SU-DHL-6 (cell line): ENCODE data around the gene CFAP97D2.
"Not testable (repeated sequence)": the region's sequence is repeated elsewhere in the genome, so short reads cannot be mapped to it uniquely, and the experiment has no call there.

Experiments
- H2AFZ ChIP-seq: fragments of 200-600 bp; sonication (generic); 2 replicates; pipeline ENCODE4 v1.6.1; 2014; ENCODE audit warnings: low read depth, mild to moderate bottlenecking, moderate library complexity, mixed read lengths, antibody characterized with exemption, low read length; ENCODE audit not compliant: severe bottlenecking
- H3F3A ChIP-seq: fragments of 200-600 bp; shearing (Covaris generic); 2 replicates; pipeline ENCODE4 v1.6.0; 2016; ENCODE audit warnings: antibody characterized with exemption, mild to moderate bottlenecking; ENCODE audit not compliant: insufficient read depth
- H3K27ac ChIP-seq: fragments of 200-600 bp; sonication (generic); 2 replicates; pipeline ENCODE4 v1.5.1; 2016; ENCODE audit warnings: low read depth, mild to moderate bottlenecking, low read length, moderate library complexity, mixed read lengths
- H3K27me3 ChIP-seq: fragments of 200-600 bp; sonication (generic), shearing (Covaris generic); 2 replicates; pipeline ENCODE4 v1.6.0; 2014; ENCODE audit warnings: mild to moderate bottlenecking, low read length
- H3K36me3 ChIP-seq: fragments of 200-600 bp; sonication (generic); 2 replicates; pipeline ENCODE4 v1.6.1; 2014; ENCODE audit warnings: mild to moderate bottlenecking, low read length, mixed read lengths
- H3K4me2 ChIP-seq: fragments of 300-600, 200-600 bp; shearing (Covaris generic), sonication (generic); 2 replicates; pipeline ENCODE4 v1.6.0; 2014; ENCODE audit warnings: low read length, low read depth, mild to moderate bottlenecking; ENCODE audit not compliant: poor library complexity, severe bottlenecking
- H3K4me3 ChIP-seq: fragments of 200-600 bp; sonication (generic); 2 replicates; pipeline ENCODE4 v1.5.1; 2014; ENCODE audit warnings: antibody characterized with exemption, low read length, mild to moderate bottlenecking, mixed read lengths; ENCODE audit not compliant: insufficient read depth, poor library complexity, severe bottlenecking
- H3K79me2 ChIP-seq: fragments of 200-600 bp; sonication (generic); 2 replicates; pipeline ENCODE4 v1.6.1; 2014; ENCODE audit warnings: mild to moderate bottlenecking, low read length, moderate library complexity; ENCODE audit not compliant: insufficient read depth
- H3K9ac ChIP-seq: fragments of 200-600 bp; sonication (generic); 2 replicates; pipeline ENCODE4 v1.7.0; 2014; ENCODE audit warnings: mild to moderate bottlenecking, low read length
- H3K9me2 ChIP-seq: fragments of 200-600 bp; sonication (generic); replicated peaks from 2 replicates; pipeline ENCODE4 v1.6.1; 2014; ENCODE audit warnings: low read length; ENCODE audit not compliant: insufficient read depth
- H3K9me3 ChIP-seq: fragments of 200-600 bp; sonication (generic); 2 replicates; pipeline ENCODE4 v1.6.1; 2014; ENCODE audit warnings: low read length, mixed read lengths; ENCODE audit not compliant: insufficient read depth
- H4K20me1 ChIP-seq: fragments of 200-600 bp; sonication (generic); 2 replicates; pipeline ENCODE4 v1.6.1; 2014; ENCODE audit warnings: low read depth, mild to moderate bottlenecking, antibody characterized with exemption, low read length, moderate library complexity, mixed read lengths
- EZH2phosphoT487 ChIP-seq: fragments of 200-600 bp; sonication (generic), shearing (Covaris generic); conservative IDR thresholded peaks from 2 replicates; pipeline ENCODE4 v1.6.1; 2018; ENCODE audit warnings: mild to moderate bottlenecking, antibody characterized with exemption, low read length, moderate library complexity, mixed read lengths
- TF ChIP-seq, protein P1 (sequence below): fragments of 200-600 bp; sonication (generic); IDR thresholded peaks from one replicate; pipeline ENCODE4 v1.5.1; 2017; ENCODE audit warnings: antibody characterized with exemption, mild to moderate bottlenecking, low read length, moderate library complexity; ENCODE audit not compliant: insufficient read depth, poor library complexity, severe bottlenecking

CFAP97D2 gene

DNA sequence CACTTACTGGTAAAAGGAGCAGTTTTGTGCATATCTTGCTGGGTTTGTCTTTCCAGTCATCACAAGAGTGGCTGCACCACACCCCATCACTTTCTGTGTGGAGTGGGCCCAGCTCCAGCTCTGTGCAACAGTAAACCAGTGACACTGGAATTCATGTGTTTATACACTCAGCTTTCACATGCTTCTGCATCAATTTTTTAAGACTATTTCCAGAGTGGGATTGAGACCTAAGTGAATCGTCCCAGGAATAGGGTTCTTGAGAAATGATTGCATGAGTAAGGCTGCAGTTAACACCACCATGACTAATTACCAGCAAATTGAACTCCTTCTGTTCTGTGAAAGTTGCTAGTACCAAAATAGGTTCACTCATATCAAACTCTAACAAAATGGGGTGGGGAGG, 5.3 kb upstream of the CFAP97D2 start:
- Histone ChIP-seq H3K27me3 (no peaks in the 10 kb centered on the region), H3K9ac (no peak overlapping the region), H3F3A (no peaks in the 10 kb centered on the region), H2AFZ (no peak overlapping the region), H3K36me3 (no peaks in the 10 kb centered on the region), H3K4me2 (no peak overlapping the region), H3K4me3 (no peak overlapping the region), H3K9me2 (no peaks in the 10 kb centered on the region), H4K20me1 (no peaks in the 10 kb centered on the region), H3K79me2 (no peaks in the 10 kb centered on the region), H3K27ac (no peak overlapping the region), H3K9me3 (no peaks in the 10 kb centered on the region)
- TF ChIP-seq, protein P1, sequence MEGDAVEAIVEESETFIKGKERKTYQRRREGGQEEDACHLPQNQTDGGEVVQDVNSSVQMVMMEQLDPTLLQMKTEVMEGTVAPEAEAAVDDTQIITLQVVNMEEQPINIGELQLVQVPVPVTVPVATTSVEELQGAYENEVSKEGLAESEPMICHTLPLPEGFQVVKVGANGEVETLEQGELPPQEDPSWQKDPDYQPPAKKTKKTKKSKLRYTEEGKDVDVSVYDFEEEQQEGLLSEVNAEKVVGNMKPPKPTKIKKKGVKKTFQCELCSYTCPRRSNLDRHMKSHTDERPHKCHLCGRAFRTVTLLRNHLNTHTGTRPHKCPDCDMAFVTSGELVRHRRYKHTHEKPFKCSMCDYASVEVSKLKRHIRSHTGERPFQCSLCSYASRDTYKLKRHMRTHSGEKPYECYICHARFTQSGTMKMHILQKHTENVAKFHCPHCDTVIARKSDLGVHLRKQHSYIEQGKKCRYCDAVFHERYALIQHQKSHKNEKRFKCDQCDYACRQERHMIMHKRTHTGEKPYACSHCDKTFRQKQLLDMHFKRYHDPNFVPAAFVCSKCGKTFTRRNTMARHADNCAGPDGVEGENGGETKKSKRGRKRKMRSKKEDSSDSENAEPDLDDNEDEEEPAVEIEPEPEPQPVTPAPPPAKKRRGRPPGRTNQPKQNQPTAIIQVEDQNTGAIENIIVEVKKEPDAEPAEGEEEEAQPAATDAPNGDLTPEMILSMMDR, result no peak
- TF ChIP-seq EZH2phosphoT487, result no peak

DNA sequence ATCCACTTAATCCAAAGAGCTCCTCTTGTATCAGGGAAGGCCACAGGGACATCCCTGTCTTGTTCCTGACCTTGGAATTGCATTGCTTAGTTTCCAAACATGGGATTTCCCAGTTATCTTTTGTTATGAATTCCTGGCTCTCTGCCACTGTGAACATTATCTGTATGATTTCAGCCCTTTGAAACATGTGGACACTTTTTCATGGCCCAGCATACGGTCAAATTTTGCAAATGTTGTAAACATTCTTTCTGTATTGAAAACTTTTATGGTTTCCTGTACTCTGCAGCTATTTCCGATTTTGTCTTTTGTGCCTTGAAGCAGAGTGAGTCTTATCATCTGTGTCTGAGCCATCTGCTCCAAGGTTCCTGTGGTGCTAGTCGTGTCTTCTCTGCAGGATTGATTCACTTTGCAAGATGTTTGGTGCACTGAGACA, 4.5 kb upstream of the CFAP97D2 start:
- H3K27ac ChIP-seq, result no peak overlapping the region
- no peaks in the 10 kb centered on the region for H3K9me2 ChIP-seq
- no peak overlapping the region for H3K4me2 ChIP-seq
- H3K9me3 ChIP-seq, result no peaks in the 10 kb centered on the region
- H3K4me3 ChIP-seq, result no peak overlapping the region
- H4K20me1 ChIP-seq, result no peaks in the 10 kb centered on the region
- no peaks in the 10 kb centered on the region for H3F3A ChIP-seq
- no peak overlapping the region for H2AFZ ChIP-seq
- no peaks in the 10 kb centered on the region for H3K36me3 ChIP-seq
- no peak overlapping the region for H3K9ac ChIP-seq
- no peaks in the 10 kb centered on the region for H3K27me3 ChIP-seq
- H3K79me2 ChIP-seq, result no peaks in the 10 kb centered on the region
- TF ChIP-seq, protein P1, result no peak
- no peak for TF ChIP-seq EZH2phosphoT487

DNA sequence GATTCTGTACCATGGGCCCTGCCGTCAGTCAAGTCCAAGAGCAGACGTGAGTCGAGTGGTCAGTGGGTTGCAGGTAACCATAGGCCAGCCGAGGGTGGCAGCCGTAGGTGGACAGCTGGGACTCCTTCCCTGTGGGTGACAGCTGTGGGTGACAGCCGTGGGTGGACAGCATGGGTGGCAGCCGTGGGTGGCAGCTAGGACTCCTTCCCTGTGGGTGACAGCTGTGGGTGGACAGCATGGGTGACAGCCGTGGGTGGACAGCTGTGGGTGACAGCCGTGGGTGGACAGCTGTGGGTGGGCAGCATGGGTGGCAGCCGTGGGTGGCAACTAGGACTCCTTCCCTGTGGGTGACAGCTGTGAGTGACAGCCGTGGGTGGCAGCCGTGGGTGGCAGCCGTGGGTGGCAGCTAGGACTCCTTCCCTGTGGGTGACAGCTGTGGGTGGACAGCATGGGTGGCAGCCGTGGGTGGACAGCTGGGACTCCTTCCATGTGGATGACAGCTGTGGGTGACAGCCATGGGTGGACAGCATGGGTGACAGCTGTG, 2.6 kb upstream of the CFAP97D2 start:
- not testable (repeated sequence) for H3K79me2 ChIP-seq, H3K9me3 ChIP-seq, H3K4me3 ChIP-seq, H2AFZ ChIP-seq, H3F3A ChIP-seq, H3K27ac ChIP-seq, H3K27me3 ChIP-seq, H3K9me2 ChIP-seq, H4K20me1 ChIP-seq, H3K9ac ChIP-seq, H3K36me3 ChIP-seq, H3K4me2 ChIP-seq

DNA sequence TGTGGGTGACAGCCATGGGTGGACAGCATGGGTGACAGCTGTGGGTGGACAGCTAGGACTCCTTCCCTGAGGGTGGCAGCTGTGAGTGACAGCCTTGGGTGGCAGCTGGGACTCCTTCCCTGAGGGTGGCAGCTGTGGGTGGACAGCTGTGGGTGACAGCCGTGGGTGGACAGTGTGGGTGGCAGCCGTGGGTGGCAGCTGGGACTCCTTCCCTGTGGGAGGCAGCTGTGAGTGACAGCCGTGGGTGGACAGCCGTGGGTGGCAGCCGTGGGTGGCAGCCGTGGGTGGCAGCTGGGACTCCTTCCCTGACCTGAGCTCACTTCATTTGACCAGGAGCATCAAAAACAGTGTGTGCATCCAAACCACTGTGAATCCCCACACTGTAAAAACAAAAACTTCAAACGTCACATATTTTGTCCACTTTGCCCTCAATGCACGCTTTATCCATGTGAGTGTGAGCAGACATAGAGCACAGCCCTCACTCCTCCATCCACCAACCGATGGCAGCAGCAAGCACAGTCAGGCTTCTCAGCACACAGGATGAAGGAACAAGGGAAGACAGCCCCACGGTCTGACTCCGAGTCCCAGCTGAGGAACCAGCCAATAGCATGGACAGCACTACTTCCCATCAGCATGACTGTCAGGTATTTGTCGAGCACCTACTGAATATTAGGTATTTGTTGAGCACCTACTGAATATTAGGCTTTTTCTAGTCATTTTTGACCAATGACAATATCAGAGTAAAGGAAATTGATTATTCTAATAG, 1.6 kb upstream of the CFAP97D2 start:
- TF ChIP-seq, protein P1, result no peak
- TF ChIP-seq EZH2phosphoT487, result no peak

More for the DNA sequence above, 1.6 kb upstream of the CFAP97D2 start:
- Histone ChIP-seq H3K27me3 (no peaks in the 10 kb centered on the region), H3K4me3 (no peak overlapping the region), H2AFZ (no peak overlapping the region), H3K9me2 (no peaks in the 10 kb centered on the region), H3K9me3 (no peaks in the 10 kb centered on the region), H4K20me1 (no peaks in the 10 kb centered on the region), H3K36me3 (no peaks in the 10 kb centered on the region), H3K79me2 (no peaks in the 10 kb centered on the region), H3K4me2 (no peak overlapping the region), H3K27ac (no peak overlapping the region), H3F3A (no peaks in the 10 kb centered on the region), H3K9ac (no peak overlapping the region)
